HCT116 (cell line): Measurements from ENCODE around the gene LSM7.

Experiments used
- CTCF ChIP-seq, 3 experiments: fragments of 200-600 bp in 1 of 3; sonication (generic) in 1 of 3; IDR thresholded peaks in 2 of 3; conservative IDR thresholded peaks in 1 of 3; 2 replicates each; pipeline ENCODE4 v1.5.1; 2012 to 2017; ENCODE audit warnings: low read depth in 2 of 3, low read length in 2 of 3, antibody characterized with exemption in 1 of 3, borderline replicate concordance in 1 of 3, control low read depth in 1 of 3, mild to moderate bottlenecking in 1 of 3, mixed read lengths in 1 of 3, mixed run types in 1 of 3, moderate library complexity in 1 of 3; ENCODE audit not compliant: insufficient read depth in 1 of 3
- POLR2AphosphoS5 ChIP-seq: IDR thresholded peaks from 2 replicates; pipeline ENCODE4 v1.6.1; 2011; ENCODE audit warnings: mild to moderate bottlenecking, low read depth, low read length, moderate library complexity
- TCF7L2 ChIP-seq: IDR thresholded peaks from 2 replicates; pipeline ENCODE4 v1.7.0; 2011; ENCODE audit warnings: borderline replicate concordance, inconsistent platforms; ENCODE audit not compliant: insufficient read depth, insufficient read length; ENCODE audit errors: extremely low read depth

- TF ChIP-seq TCF7L2, result no peak
- no peak for TF ChIP-seq POLR2AphosphoS5
- no peak for TF ChIP-seq CTCF (IDR thresholded peaks at IDR 0.05 in 2 of 3, conservative IDR thresholded peaks at IDR 0.05 in 1 of 3; ENCODE audit: borderline replicate concordance in 1 of 3, insufficient read depth in 1 of 3, low read depth in 2 of 3, low read length in 2 of 3)
Measured at GRCh38 chr19:2315121-2315817, 13.1 kb downstream of the LSM7 start.
